ENCODE data around the gene RSRC1. TPM values are rescaled to one million over a fixed set of nuclear protein-coding genes. Genes with fewer than 3 reads are reported as not detected.

Gene RSRC1
- total RNA-seq, 1 donor from 2014 or later, result 39.9 TPM

GRCh38 chr3:158264894-158265293 lies 155.0 kb downstream of the RSRC1 start:
- Mint-ChIP-seq H3K4me3 (no peak overlapping the region), H3K4me1 (no peaks in the 10 kb centered on the region), H3K36me3 (ENCODE audit: low read depth) (peaks cover 60% of the 10 kb centered on the region), H3K27ac (no peak overlapping the region), H3K27me3 (no peaks in the 10 kb centered on the region), H3K9me3 (peaks cover 18% of the 10 kb centered on the region)
- DNase-seq, result no peak
- ChIA-PET CTCF (no interaction called here), POLR2A (no interaction called here)
- TF ChIP-seq CTCF (IDR thresholded peaks at IDR 0.05), result no peak
- intact Hi-C loops (cut with micrococcal nuclease), result no loop called here
- no peak for ATAC-seq (ENCODE audit: low read depth)

GRCh38 chr3:158267015-158267414 lies 157.1 kb downstream of the RSRC1 start:
- ChIA-PET CTCF (no interaction called here), POLR2A (no interaction called here)
- Mint-ChIP-seq H3K4me3 (no peak overlapping the region), H3K27me3 (no peaks in the 10 kb centered on the region), H3K27ac (no peak overlapping the region), H3K36me3 (ENCODE audit: low read depth) (peaks cover 48% of the 10 kb centered on the region), H3K9me3 (peaks cover 18% of the 10 kb centered on the region), H3K4me1 (no peaks in the 10 kb centered on the region)
- no peak for DNase-seq
- intact Hi-C loops (cut with micrococcal nuclease), result no loop called here
- TF ChIP-seq CTCF (IDR thresholded peaks at IDR 0.05), result no peak
- no peak for ATAC-seq (ENCODE audit: low read depth)

GRCh38 chr3:158269942-158270341 lies 160.1 kb downstream of the RSRC1 start:
- intact Hi-C loops (cut with micrococcal nuclease), result no loop called here
- Mint-ChIP-seq H3K4me1 (no peaks in the 10 kb centered on the region), H3K36me3 (ENCODE audit: low read depth) (peaks cover 50% of the 10 kb centered on the region), H3K27ac (no peak overlapping the region), H3K4me3 (no peak overlapping the region), H3K27me3 (no peaks in the 10 kb centered on the region), H3K9me3 (peaks cover 16% of the 10 kb centered on the region)
- no peak for TF ChIP-seq CTCF (IDR thresholded peaks at IDR 0.05)
- DNase-seq, result no peak
- no peak for ATAC-seq (ENCODE audit: low read depth)
- ChIA-PET POLR2A (no interaction called here), CTCF (no interaction called here)

- Mint-ChIP-seq H3K36me3 (ENCODE audit: low read depth) (peaks cover 43% of the 10 kb centered on the region), H3K4me3 (no peak overlapping the region), H3K27me3 (no peaks in the 10 kb centered on the region), H3K9me3 (peaks cover 10% of the 10 kb centered on the region), H3K27ac (no peak overlapping the region), H3K4me1 (no peaks in the 10 kb centered on the region)
- DNase-seq, result no peak
- no peak for TF ChIP-seq CTCF (IDR thresholded peaks at IDR 0.05)
- ChIA-PET CTCF (no interaction called here), POLR2A (no interaction called here)
- ATAC-seq (ENCODE audit: low read depth), result no peak
- intact Hi-C loops (cut with micrococcal nuclease), result no loop called here
These were observed 162.2 kb downstream of the RSRC1 start for GRCh38 chr3:158272081-158272480.

- no peak for DNase-seq
- H3K4me1 Mint-ChIP-seq, result no peaks in the 10 kb centered on the region
- no peaks in the 10 kb centered on the region for H3K9me3 Mint-ChIP-seq
- ChIA-PET CTCF (no interaction called here), POLR2A (no interaction called here)
- no peaks in the 10 kb centered on the region for H3K27me3 Mint-ChIP-seq
- no peak overlapping the region for H3K4me3 Mint-ChIP-seq
- no peak overlapping the region for H3K27ac Mint-ChIP-seq
- intact Hi-C loops (cut with micrococcal nuclease), result no loop called here
- no peak for ATAC-seq (ENCODE audit: low read depth)
- peaks cover 40% of the 10 kb centered on the region for H3K36me3 Mint-ChIP-seq (ENCODE audit: low read depth)
- TF ChIP-seq CTCF (IDR thresholded peaks at IDR 0.05), result no peak
These were observed 163.8 kb downstream of the RSRC1 start for GRCh38 chr3:158273656-158274055.

All from activated B cell treated with CpG ODN at 0.5 μM for 24 hours (primary cell).